HG03066 (cell line): ENCODE data around the gene PEAK3.

Experiments
- ATAC-seq: cut with Tn5 transposase; IDR thresholded peaks from one replicate; pipeline ENCODE4 v1.9.1; 2021; ENCODE audit warnings: low read depth; ENCODE audit not compliant: unreplicated experiment

PEAK3 gene

DNA sequence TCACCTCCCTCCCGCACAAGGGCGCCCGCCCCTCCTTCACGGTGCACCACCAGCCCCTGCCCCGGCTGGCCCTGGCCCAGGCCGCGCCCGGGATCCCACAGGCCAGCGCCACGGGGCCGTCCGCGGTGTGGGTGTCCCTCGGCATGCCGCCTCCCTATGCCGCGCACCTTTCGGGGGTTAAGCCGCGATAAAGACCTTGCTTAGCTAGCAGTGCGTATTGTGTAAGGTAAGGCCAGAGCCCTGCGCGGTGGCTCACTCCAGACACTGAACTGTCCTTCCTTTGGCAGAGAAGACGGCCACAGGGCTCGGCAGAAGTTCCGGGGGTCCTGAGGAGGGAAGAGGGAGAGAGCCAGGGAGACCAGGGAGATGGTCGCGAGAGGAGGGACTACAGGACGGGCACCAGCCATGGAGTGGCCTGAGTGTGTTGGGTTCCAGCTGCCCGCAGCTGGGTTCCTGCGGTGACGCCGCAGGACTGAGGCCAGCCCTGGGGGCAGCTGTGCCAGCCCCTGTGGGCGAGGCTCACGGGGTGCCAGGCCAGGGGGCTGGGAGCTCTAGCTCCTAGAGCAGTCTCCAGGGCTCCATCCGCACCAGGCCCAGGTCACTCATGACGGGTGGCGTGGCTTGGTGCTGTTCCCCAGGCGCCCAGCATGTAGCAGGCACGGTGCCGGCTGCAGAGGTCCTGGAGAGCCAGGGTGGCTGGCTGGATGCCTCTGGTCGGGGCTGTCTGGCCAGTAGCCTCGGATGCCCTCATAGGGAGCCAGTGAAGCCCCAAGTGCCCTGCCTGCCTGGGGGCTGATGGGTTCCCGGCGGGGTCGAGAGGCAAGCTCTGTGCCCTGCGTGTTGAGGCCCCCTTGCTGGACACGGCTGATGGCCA, 53.6 kb downstream of the PEAK3 start:
- no peak for ATAC-seq

DNA sequence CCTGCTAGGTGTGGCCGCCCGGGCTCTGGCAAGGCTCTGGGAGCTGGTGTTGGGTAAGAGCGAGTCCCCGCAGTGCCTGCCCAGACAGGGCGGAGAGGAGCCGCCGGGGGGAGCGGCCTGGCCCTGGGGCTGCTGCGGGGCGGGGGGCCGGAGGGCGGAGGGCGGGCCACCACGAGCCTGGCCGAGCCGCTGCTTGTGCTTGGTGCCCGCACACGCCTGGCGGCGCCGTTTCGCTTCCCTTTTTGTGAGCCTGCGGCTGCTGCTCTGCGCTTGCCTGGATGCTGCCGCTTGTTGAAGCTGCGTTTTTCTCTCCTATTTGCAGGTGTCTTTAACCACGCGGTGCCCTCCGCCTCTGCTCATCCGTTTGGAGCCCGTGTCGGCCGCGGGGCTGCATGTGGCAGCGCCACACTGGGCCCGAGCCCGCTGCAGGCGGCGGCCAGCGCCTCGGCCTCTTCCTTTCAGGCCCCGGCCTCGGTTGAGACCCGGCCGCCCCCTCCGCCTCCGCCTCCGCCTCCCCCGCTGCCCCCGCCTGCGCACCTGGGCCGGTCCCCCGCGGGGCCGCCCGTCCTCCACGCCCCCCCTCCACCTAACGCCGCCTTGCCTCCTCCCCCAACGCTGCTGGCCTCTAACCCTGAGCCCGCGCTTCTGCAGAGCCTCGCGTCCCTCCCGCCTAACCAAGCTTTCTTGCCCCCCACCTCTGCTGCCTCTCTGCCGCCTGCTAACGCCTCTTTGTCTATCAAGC, 54.4 kb downstream of the PEAK3 start:
- no peak for ATAC-seq

- no peak for ATAC-seq
Observed at GRCh38 chr19:2226840-2227360, 55.1 kb downstream of the PEAK3 start.

DNA sequence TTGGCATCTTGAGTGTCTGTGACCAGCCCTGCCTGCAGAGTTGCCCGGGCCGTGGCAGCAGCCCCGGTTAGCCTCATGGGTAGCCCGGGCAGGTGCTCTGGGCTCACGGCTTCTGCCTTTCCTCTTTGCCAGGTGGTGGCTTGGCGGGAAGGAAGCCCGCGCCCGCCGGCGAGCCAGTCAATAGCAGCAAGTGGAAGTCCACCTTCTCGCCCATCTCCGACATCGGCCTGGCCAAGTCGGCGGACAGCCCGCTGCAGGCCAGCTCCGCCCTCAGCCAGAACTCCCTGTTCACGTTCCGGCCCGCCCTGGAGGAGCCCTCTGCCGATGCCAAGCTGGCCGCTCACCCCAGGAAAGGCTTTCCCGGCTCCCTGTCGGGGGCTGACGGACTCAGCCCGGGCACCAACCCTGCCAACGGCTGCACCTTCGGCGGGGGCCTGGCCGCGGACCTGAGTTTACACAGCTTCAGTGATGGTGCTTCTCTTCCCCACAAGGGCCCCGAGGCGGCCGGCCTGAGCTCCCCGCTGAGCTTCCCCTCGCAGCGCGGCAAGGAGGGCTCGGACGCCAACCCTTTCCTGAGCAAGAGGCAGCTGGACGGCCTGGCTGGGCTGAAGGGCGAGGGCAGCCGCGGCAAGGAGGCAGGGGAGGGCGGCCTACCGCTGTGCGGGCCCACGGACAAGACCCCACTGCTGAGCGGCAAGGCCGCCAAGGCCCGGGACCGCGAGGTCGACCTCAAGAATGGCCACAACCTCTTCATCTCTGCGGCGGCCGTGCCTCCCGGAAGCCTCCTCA, 55.7 kb downstream of the PEAK3 start:
- ATAC-seq = no peak

DNA sequence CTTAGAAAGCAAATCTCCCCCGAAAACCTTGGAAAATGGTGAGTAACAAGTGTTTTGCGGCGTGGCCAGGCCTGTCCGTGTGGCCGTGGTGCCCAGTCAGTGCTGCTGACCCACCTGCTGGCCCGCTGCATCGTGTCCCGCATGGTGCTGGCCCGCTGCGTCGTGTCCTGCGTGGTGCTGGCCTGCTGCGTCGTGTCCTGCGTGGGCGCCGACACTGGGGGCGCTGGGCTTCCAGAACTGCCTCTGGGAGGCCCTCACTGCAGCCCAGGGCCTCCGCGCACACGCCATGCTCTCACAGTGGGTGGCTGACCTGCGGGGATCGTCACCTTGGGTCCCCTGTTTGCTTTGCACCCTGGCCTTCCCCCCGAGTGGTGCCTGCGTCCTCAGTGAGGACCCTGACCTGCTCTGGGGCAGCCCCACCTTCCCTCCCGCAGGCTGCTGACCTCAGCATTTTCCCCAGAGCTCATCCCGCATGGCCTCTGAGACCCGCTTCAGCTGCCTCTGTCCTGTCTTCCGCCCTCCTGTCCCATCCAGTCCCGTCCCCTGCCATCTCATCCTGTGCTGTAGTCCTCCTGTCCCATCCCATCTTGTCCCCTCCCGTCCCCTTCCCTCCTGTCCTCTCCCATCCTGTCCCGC, 56.4 kb downstream of the PEAK3 start:
- ATAC-seq = no peak

- ATAC-seq = no peak
Observed at GRCh38 chr19:2224754-2225349, 57.1 kb downstream of the PEAK3 start.
